GM23338 (cell line): ENCODE measurements around the gene DTNB. TPM values are rescaled to one million over a fixed set of nuclear protein-coding genes. Genes with fewer than 3 reads are reported as not detected.

Experiments
- ATAC-seq: fragments of 200-7000 bp; cut with Tn5 transposase; 3 replicates; pipeline ENCODE4 v1.9.1; 2020
- DNase-seq: peaks from one replicate; pipeline ENCODE4 v3.0.0-alpha.2; 2015; ENCODE audit warnings: low spot score
- H2AFZ ChIP-seq: fragments of 200-600 bp; sonication (generic); 2 replicates; pipeline ENCODE4 v1.8.0; 2016; ENCODE audit warnings: antibody characterized with exemption, mild to moderate bottlenecking, moderate library complexity
- H3F3A ChIP-seq: fragments of 200-600 bp; sonication (generic); replicated peaks from 2 replicates; pipeline ENCODE4 v1.8.0; 2017; ENCODE audit warnings: antibody characterized with exemption, mixed run types, low read depth
- H3K27ac ChIP-seq: fragments of 200-600 bp; sonication (generic); 2 replicates; pipeline ENCODE4 v1.6.1; 2016; ENCODE audit warnings: low read depth
- H3K27me3 ChIP-seq: fragments of 200-600 bp; sonication (generic); 2 replicates; pipeline ENCODE4 v1.8.0; 2016; ENCODE audit warnings: mild to moderate bottlenecking, mixed run types, moderate library complexity; ENCODE audit not compliant: insufficient read depth
- H3K36me3 ChIP-seq: fragments of 200-600 bp; sonication (generic); 2 replicates; pipeline ENCODE4 v1.8.0; 2016; ENCODE audit warnings: mild to moderate bottlenecking; ENCODE audit not compliant: insufficient read depth
- H3K4me1 ChIP-seq: fragments of 200-600 bp; sonication (generic); 2 replicates; pipeline ENCODE4 v1.8.0; 2016; ENCODE audit warnings: mild to moderate bottlenecking, moderate library complexity; ENCODE audit not compliant: insufficient read depth
- H3K4me2 ChIP-seq: fragments of 200-600 bp; sonication (generic); 2 replicates; pipeline ENCODE4 v1.7.1; 2017; ENCODE audit warnings: mixed run types
- H3K4me3 ChIP-seq: fragments of 200-600 bp; sonication (generic); 2 replicates; pipeline ENCODE4 v1.6.1; 2016; ENCODE audit warnings: mixed run types
- H3K79me2 ChIP-seq: fragments of 200-600 bp; sonication (generic); replicated peaks from 2 replicates; pipeline ENCODE4 v1.8.0; 2017; ENCODE audit warnings: mild to moderate bottlenecking; ENCODE audit not compliant: insufficient read depth
- H3K9me2 ChIP-seq: fragments of 200-600 bp; sonication (generic); 2 replicates; pipeline ENCODE4 v1.8.0; 2017; ENCODE audit not compliant: insufficient read depth
- H4K20me1 ChIP-seq: fragments of 200-600 bp; sonication (generic); replicated peaks from 2 replicates; pipeline ENCODE4 v1.8.0; 2017; ENCODE audit warnings: mild to moderate bottlenecking; ENCODE audit not compliant: insufficient read depth
- H3K27ac Mint-ChIP-seq: 2 replicates; pipeline ENCODE4 v1.8.0; 2020; ENCODE audit warnings: inconsistent platforms, mild to moderate bottlenecking, moderate library complexity, mixed read lengths
- H3K27me3 Mint-ChIP-seq: 3 replicates; pipeline ENCODE4 v1.8.0; 2022; ENCODE audit warnings: low read depth, mild to moderate bottlenecking, moderate library complexity, mixed read lengths, inconsistent platforms; ENCODE audit not compliant: insufficient read depth, poor library complexity
- H3K36me3 Mint-ChIP-seq: 3 replicates; pipeline ENCODE4 v1.8.0; 2021; ENCODE audit warnings: low read depth, mild to moderate bottlenecking, inconsistent platforms, moderate library complexity, mixed read lengths
- H3K4me1 Mint-ChIP-seq: 3 replicates; pipeline ENCODE4 v1.8.0; 2020; ENCODE audit warnings: mild to moderate bottlenecking, inconsistent platforms, mixed read lengths
- H3K4me3 Mint-ChIP-seq: 3 replicates; pipeline ENCODE4 v1.8.0; 2021; ENCODE audit warnings: moderate library complexity, mild to moderate bottlenecking, inconsistent platforms, mixed read lengths
- H3K9me3 Mint-ChIP-seq: 3 replicates; pipeline ENCODE4 v1.8.0; 2020; ENCODE audit warnings: moderate library complexity, mild to moderate bottlenecking, inconsistent platforms, mixed read lengths
- CREB1 ChIP-seq: fragments of 250-450 bp; sonication (Bioruptor Pico); IDR thresholded peaks from 2 replicates; pipeline ENCODE4 v1.5.0; 2020; ENCODE audit warnings: low read depth, mild to moderate bottlenecking, moderate library complexity
- EZH2 ChIP-seq: fragments of 200-600 bp; sonication (generic); IDR thresholded peaks from one replicate; pipeline ENCODE4 v1.8.0; 2017; ENCODE audit warnings: antibody characterized with exemption, mild to moderate bottlenecking, low read depth; ENCODE audit not compliant: unreplicated experiment
- EZH2phosphoT487 ChIP-seq: fragments of 200-600 bp; sonication (generic); IDR thresholded peaks from one replicate; pipeline ENCODE4 v1.8.1; 2018; ENCODE audit warnings: antibody characterized with exemption; ENCODE audit not compliant: unreplicated experiment
- POLR2AphosphoS5 ChIP-seq: IDR thresholded peaks from 2 replicates; pipeline ENCODE4 v1.6.1; 2016; ENCODE audit warnings: antibody characterized with exemption, low read depth
- STAT1 ChIP-seq: IDR thresholded peaks from one replicate; pipeline ENCODE4 v1.6.1; 2016; ENCODE audit warnings: antibody characterized with exemption; ENCODE audit not compliant: unreplicated experiment
- ZNF114 ChIP-seq: fragments of 250-450 bp; sonication (Bioruptor Pico); IDR thresholded peaks from 2 replicates; pipeline ENCODE4 v1.5.0; 2020; ENCODE audit warnings: mild to moderate bottlenecking, moderate library complexity
- ZNF331 ChIP-seq: fragments of 250-450 bp; sonication (Bioruptor Pico); IDR thresholded peaks from 2 replicates; pipeline ENCODE4 v1.5.0; 2020; ENCODE audit warnings: low read depth, mild to moderate bottlenecking, moderate library complexity
- ZNF462 ChIP-seq: fragments of 250-450 bp; sonication (Bioruptor Pico); IDR thresholded peaks from 2 replicates; pipeline ENCODE4 v1.5.0; 2020; ENCODE audit warnings: mild to moderate bottlenecking, moderate library complexity
- polyA plus RNA-seq: library from polyadenylated mRNA; unstranded; fragments of >200 nt; fragmentation: Nextera tagmentation; extraction: Ambion mirVana; gene quantifications from 2 replicates; pipeline ENCODE4 v1.2.1, GENCODE V29; 2016
- total RNA-seq: library from RNA; depleted of rRNA; stranded (reverse); fragments of >200 nt; shearing (Covaris generic); gene quantifications from 2 replicates; pipeline ENCODE4 v1.2.3, GENCODE V29; 2014
- TF ChIP-seq, protein P1 (sequence below): IDR thresholded peaks from one replicate; pipeline ENCODE4 v1.6.1; 2018; ENCODE audit warnings: antibody characterized with exemption; ENCODE audit not compliant: unreplicated experiment
- TF ChIP-seq, protein P2 (sequence below), 2 experiments: fragments of 200-600 bp in 1 of 2; sonication (generic) in 1 of 2; conservative IDR thresholded peaks; 2 replicates each; pipeline versions ENCODE4 v1.5.1 to v1.6.1; 2016 to 2017; ENCODE audit warnings: antibody characterized with exemption in 2 of 2, low read depth in 2 of 2, mild to moderate bottlenecking in 2 of 2, moderate library complexity in 1 of 2
- TF ChIP-seq, protein P3 (sequence below): IDR thresholded peaks from 2 replicates; pipeline ENCODE4 v1.6.1; 2016; ENCODE audit warnings: antibody characterized with exemption

The DTNB gene
- total and polyA plus RNA-seq, 2 experiments from 2014 or later, result 22.1 to 29.4 TPM

- H3K4me1 Mint-ChIP-seq, result peaks cover 16% of the 10 kb centered on the region; the same call in 2 of the 3 replicates
- no peaks in the 10 kb centered on the region for H3F3A ChIP-seq
- TF ChIP-seq ZNF114, result no peak
- TF ChIP-seq, protein P1, sequence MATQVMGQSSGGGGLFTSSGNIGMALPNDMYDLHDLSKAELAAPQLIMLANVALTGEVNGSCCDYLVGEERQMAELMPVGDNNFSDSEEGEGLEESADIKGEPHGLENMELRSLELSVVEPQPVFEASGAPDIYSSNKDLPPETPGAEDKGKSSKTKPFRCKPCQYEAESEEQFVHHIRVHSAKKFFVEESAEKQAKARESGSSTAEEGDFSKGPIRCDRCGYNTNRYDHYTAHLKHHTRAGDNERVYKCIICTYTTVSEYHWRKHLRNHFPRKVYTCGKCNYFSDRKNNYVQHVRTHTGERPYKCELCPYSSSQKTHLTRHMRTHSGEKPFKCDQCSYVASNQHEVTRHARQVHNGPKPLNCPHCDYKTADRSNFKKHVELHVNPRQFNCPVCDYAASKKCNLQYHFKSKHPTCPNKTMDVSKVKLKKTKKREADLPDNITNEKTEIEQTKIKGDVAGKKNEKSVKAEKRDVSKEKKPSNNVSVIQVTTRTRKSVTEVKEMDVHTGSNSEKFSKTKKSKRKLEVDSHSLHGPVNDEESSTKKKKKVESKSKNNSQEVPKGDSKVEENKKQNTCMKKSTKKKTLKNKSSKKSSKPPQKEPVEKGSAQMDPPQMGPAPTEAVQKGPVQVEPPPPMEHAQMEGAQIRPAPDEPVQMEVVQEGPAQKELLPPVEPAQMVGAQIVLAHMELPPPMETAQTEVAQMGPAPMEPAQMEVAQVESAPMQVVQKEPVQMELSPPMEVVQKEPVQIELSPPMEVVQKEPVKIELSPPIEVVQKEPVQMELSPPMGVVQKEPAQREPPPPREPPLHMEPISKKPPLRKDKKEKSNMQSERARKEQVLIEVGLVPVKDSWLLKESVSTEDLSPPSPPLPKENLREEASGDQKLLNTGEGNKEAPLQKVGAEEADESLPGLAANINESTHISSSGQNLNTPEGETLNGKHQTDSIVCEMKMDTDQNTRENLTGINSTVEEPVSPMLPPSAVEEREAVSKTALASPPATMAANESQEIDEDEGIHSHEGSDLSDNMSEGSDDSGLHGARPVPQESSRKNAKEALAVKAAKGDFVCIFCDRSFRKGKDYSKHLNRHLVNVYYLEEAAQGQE, result no peak
- no peak for TF ChIP-seq EZH2
- no peak for TF ChIP-seq ZNF462 (CRISPR knock-in tag)
- TF ChIP-seq STAT1, result no peak
- TF ChIP-seq POLR2AphosphoS5, result no peak
- no peak for TF ChIP-seq ZNF331
- no peak for TF ChIP-seq CREB1 (CRISPR knock-in tag)
- TF ChIP-seq, protein P2, sequence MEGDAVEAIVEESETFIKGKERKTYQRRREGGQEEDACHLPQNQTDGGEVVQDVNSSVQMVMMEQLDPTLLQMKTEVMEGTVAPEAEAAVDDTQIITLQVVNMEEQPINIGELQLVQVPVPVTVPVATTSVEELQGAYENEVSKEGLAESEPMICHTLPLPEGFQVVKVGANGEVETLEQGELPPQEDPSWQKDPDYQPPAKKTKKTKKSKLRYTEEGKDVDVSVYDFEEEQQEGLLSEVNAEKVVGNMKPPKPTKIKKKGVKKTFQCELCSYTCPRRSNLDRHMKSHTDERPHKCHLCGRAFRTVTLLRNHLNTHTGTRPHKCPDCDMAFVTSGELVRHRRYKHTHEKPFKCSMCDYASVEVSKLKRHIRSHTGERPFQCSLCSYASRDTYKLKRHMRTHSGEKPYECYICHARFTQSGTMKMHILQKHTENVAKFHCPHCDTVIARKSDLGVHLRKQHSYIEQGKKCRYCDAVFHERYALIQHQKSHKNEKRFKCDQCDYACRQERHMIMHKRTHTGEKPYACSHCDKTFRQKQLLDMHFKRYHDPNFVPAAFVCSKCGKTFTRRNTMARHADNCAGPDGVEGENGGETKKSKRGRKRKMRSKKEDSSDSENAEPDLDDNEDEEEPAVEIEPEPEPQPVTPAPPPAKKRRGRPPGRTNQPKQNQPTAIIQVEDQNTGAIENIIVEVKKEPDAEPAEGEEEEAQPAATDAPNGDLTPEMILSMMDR (conservative IDR thresholded peaks at IDR 0.05; ENCODE audit: low read depth in 2 of 2), result no peak
- TF ChIP-seq EZH2phosphoT487, result no peak
- TF ChIP-seq, protein P3, sequence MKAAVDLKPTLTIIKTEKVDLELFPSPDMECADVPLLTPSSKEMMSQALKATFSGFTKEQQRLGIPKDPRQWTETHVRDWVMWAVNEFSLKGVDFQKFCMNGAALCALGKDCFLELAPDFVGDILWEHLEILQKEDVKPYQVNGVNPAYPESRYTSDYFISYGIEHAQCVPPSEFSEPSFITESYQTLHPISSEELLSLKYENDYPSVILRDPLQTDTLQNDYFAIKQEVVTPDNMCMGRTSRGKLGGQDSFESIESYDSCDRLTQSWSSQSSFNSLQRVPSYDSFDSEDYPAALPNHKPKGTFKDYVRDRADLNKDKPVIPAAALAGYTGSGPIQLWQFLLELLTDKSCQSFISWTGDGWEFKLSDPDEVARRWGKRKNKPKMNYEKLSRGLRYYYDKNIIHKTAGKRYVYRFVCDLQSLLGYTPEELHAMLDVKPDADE, result no peak
- no peaks in the 10 kb centered on the region for H3K27me3 ChIP-seq
- H3K9me2 ChIP-seq, result no peaks in the 10 kb centered on the region
- DNase-seq, result no peak
- no peaks in the 10 kb centered on the region for H4K20me1 ChIP-seq
- peaks cover 7% of the 10 kb centered on the region; the same call in 1 of the 3 replicates for H3K9me3 Mint-ChIP-seq
- no peak overlapping the region for H3K27ac ChIP-seq
- no peak overlapping the region for H2AFZ ChIP-seq
- H3K4me3 Mint-ChIP-seq, result no peak overlapping the region
- no peak for ATAC-seq
- H3K4me2 ChIP-seq, result no peak overlapping the region
- peaks cover 12% of the 10 kb centered on the region for H3K36me3 Mint-ChIP-seq
- H3K36me3 ChIP-seq, result no peaks in the 10 kb centered on the region
- H3K27ac Mint-ChIP-seq, result no peak overlapping the region
- peaks cover 2% of the 10 kb centered on the region for H3K27me3 Mint-ChIP-seq
- no peak overlapping the region for H3K4me3 ChIP-seq
- H3K4me1 ChIP-seq, result no peaks in the 10 kb centered on the region
- H3K79me2 ChIP-seq, result no peaks in the 10 kb centered on the region
These were observed 238.0 kb downstream of the DTNB start for GRCh38 chr2:25435421-25435820.
